Measurements from ENCODE around the gene CUX1. TPM values are rescaled to one million over a fixed set of nuclear protein-coding genes. Genes with fewer than 3 reads are reported as not detected.

Gene CUX1
- total RNA-seq, 1 experiment from 2014 or later: 64.3 TPM

DNA sequence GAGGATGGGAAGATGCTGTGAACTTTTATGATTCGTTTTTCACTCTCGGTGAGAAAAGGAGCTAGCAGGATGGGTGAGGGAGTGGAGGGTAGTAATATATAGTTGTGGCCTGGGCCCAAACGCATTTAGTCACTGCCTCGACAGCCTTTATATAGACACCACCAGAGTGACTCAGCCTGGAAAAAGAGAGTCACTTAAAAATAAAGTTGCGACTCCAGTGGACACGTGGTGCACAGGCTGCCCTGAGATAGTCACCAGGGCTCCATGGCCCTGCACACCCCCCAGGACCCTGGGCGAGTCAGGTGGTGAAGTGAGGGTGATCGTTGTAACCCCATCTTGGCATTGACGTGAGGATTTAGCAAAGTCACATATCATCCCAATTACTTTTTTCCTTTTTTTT is 106.7 kb downstream of the CUX1 start (continued):
- TF ChIP-seq, protein P1, sequence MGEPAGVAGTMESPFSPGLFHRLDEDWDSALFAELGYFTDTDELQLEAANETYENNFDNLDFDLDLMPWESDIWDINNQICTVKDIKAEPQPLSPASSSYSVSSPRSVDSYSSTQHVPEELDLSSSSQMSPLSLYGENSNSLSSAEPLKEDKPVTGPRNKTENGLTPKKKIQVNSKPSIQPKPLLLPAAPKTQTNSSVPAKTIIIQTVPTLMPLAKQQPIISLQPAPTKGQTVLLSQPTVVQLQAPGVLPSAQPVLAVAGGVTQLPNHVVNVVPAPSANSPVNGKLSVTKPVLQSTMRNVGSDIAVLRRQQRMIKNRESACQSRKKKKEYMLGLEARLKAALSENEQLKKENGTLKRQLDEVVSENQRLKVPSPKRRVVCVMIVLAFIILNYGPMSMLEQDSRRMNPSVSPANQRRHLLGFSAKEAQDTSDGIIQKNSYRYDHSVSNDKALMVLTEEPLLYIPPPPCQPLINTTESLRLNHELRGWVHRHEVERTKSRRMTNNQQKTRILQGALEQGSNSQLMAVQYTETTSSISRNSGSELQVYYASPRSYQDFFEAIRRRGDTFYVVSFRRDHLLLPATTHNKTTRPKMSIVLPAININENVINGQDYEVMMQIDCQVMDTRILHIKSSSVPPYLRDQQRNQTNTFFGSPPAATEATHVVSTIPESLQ (CRISPR knock-in tag; IDR thresholded peaks at IDR 0.05): no peak
- TF ChIP-seq, protein P2, sequence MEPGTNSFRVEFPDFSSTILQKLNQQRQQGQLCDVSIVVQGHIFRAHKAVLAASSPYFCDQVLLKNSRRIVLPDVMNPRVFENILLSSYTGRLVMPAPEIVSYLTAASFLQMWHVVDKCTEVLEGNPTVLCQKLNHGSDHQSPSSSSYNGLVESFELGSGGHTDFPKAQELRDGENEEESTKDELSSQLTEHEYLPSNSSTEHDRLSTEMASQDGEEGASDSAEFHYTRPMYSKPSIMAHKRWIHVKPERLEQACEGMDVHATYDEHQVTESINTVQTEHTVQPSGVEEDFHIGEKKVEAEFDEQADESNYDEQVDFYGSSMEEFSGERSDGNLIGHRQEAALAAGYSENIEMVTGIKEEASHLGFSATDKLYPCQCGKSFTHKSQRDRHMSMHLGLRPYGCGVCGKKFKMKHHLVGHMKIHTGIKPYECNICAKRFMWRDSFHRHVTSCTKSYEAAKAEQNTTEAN (CRISPR knock-in tag; IDR thresholded peaks at IDR 0.05): no peak
- TF ChIP-seq JUN (CRISPR knock-in tag; IDR thresholded peaks at IDR 0.05) (no peak), ETV6 (CRISPR knock-in tag; IDR thresholded peaks at IDR 0.05) (no peak), ZNF423 (CRISPR knock-in tag; IDR thresholded peaks at IDR 0.05) (no peak), ZNF396 (CRISPR knock-in tag; IDR thresholded peaks at IDR 0.05; ENCODE audit: borderline replicate concordance) (no peak)
- TF ChIP-seq, protein P3, sequence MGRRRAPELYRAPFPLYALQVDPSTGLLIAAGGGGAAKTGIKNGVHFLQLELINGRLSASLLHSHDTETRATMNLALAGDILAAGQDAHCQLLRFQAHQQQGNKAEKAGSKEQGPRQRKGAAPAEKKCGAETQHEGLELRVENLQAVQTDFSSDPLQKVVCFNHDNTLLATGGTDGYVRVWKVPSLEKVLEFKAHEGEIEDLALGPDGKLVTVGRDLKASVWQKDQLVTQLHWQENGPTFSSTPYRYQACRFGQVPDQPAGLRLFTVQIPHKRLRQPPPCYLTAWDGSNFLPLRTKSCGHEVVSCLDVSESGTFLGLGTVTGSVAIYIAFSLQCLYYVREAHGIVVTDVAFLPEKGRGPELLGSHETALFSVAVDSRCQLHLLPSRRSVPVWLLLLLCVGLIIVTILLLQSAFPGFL (CRISPR knock-in tag; IDR thresholded peaks at IDR 0.05; ENCODE audit: borderline replicate concordance): no peak
- TF ChIP-seq, protein P4, sequence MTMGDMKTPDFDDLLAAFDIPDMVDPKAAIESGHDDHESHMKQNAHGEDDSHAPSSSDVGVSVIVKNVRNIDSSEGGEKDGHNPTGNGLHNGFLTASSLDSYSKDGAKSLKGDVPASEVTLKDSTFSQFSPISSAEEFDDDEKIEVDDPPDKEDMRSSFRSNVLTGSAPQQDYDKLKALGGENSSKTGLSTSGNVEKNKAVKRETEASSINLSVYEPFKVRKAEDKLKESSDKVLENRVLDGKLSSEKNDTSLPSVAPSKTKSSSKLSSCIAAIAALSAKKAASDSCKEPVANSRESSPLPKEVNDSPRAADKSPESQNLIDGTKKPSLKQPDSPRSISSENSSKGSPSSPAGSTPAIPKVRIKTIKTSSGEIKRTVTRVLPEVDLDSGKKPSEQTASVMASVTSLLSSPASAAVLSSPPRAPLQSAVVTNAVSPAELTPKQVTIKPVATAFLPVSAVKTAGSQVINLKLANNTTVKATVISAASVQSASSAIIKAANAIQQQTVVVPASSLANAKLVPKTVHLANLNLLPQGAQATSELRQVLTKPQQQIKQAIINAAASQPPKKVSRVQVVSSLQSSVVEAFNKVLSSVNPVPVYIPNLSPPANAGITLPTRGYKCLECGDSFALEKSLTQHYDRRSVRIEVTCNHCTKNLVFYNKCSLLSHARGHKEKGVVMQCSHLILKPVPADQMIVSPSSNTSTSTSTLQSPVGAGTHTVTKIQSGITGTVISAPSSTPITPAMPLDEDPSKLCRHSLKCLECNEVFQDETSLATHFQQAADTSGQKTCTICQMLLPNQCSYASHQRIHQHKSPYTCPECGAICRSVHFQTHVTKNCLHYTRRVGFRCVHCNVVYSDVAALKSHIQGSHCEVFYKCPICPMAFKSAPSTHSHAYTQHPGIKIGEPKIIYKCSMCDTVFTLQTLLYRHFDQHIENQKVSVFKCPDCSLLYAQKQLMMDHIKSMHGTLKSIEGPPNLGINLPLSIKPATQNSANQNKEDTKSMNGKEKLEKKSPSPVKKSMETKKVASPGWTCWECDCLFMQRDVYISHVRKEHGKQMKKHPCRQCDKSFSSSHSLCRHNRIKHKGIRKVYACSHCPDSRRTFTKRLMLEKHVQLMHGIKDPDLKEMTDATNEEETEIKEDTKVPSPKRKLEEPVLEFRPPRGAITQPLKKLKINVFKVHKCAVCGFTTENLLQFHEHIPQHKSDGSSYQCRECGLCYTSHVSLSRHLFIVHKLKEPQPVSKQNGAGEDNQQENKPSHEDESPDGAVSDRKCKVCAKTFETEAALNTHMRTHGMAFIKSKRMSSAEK (CRISPR knock-in tag; IDR thresholded peaks at IDR 0.05; ENCODE audit: borderline replicate concordance): no peak

DNA sequence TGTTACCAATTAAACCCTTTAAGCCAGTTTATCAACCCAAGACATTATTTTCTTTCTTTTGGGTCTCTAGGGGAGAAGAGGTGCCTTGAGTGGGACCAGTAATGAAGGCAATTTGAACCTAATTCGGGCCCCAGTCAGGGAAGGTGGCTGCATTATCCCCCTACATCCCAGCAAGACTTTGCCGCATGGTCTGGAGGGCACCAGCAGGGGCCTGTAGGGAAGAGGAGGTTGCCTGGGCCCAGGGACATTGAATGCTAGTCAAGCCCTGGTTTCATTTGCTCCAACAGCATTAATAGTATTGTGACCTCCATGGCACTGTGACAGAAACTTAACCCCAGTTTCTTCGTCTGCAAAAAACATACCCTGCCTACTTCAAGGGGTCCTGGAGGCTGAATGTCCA is 108.8 kb downstream of the CUX1 start:
- DNase-seq (ENCODE audit: low spot score) (no peak), ATAC-seq (peak; percentile 48; the same call in 1 of the 2 replicates)
- ChIA-PET POLR2A (no interaction called here), CTCF (no interaction called here)
- no peak overlapping the region for H3K4me3 Mint-ChIP-seq
- H3K36me3 Mint-ChIP-seq: peaks cover 15% of the 10 kb centered on the region
- H3K4me1 Mint-ChIP-seq: peaks cover 62% of the 10 kb centered on the region
- peak overlapping the region; percentile 77 for H3K27ac Mint-ChIP-seq
- H3K9me3 Mint-ChIP-seq: peaks cover 7% of the 10 kb centered on the region
- H3K27me3 Mint-ChIP-seq (ENCODE audit: low read depth): no peaks in the 10 kb centered on the region
- no peak for TF ChIP-seq ZNF671 (CRISPR knock-in tag; IDR thresholded peaks at IDR 0.05)
- TF ChIP-seq, protein P5, sequence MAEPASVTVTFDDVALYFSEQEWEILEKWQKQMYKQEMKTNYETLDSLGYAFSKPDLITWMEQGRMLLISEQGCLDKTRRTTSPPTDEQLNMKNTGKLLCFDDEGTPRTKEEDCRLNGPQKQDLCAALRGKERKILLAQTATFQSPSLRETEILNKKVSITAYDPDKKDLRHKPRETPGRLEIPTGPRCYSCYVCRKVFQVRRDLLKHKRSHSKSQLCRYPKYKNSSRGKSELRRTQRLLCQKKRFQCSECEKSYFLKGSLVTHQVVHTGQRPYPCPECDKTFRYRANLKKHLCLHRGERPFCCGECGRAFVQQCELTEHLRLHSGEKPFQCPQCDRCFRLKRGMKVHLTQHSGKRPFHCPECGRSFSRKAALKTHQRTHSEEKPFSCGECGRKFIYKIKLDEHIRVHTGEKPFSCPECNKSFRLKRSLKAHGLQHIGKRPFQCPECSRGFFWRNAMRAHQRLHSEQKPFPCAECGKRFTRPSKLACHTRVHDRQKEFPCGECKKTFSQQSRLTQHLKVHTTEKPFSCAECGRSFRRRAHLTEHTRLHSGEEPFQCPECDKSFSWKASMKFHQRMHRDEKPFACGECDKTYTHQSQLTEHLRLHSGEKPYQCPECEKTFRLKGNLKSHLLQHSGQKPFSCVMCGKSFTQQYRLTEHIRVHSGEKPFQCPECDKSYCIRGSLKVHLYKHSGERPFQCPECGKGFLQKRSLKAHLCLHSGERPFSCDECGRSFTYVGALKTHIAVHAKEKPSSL (CRISPR knock-in tag; conservative IDR thresholded peaks at IDR 0.05): no peak
- TF ChIP-seq CBFB (CRISPR knock-in tag; IDR thresholded peaks at IDR 0.05; ENCODE audit: low read depth): no peak
- TF ChIP-seq, protein P6, sequence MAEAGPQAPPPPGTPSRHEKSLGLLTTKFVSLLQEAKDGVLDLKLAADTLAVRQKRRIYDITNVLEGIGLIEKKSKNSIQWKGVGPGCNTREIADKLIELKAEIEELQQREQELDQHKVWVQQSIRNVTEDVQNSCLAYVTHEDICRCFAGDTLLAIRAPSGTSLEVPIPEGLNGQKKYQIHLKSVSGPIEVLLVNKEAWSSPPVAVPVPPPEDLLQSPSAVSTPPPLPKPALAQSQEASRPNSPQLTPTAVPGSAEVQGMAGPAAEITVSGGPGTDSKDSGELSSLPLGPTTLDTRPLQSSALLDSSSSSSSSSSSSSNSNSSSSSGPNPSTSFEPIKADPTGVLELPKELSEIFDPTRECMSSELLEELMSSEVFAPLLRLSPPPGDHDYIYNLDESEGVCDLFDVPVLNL (CRISPR knock-in tag; IDR thresholded peaks at IDR 0.05; ENCODE audit: borderline replicate concordance, low read depth): no peak
- TF ChIP-seq, protein P7, sequence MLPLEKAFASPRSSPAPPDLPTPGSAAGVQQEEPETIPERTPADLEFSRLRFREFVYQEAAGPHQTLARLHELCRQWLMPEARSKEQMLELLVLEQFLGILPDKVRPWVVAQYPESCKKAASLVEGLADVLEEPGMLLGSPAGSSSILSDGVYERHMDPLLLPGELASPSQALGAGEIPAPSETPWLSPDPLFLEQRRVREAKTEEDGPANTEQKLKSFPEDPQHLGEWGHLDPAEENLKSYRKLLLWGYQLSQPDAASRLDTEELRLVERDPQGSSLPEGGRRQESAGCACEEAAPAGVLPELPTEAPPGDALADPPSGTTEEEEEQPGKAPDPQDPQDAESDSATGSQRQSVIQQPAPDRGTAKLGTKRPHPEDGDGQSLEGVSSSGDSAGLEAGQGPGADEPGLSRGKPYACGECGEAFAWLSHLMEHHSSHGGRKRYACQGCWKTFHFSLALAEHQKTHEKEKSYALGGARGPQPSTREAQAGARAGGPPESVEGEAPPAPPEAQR (CRISPR knock-in tag; IDR thresholded peaks at IDR 0.05): no peak
- TF ChIP-seq ELF4 (CRISPR knock-in tag; IDR thresholded peaks at IDR 0.05; ENCODE audit: low read depth): no peak
- TF ChIP-seq GTF2I (CRISPR knock-in tag; conservative IDR thresholded peaks at IDR 0.05): no peak
- TF ChIP-seq, protein P8, sequence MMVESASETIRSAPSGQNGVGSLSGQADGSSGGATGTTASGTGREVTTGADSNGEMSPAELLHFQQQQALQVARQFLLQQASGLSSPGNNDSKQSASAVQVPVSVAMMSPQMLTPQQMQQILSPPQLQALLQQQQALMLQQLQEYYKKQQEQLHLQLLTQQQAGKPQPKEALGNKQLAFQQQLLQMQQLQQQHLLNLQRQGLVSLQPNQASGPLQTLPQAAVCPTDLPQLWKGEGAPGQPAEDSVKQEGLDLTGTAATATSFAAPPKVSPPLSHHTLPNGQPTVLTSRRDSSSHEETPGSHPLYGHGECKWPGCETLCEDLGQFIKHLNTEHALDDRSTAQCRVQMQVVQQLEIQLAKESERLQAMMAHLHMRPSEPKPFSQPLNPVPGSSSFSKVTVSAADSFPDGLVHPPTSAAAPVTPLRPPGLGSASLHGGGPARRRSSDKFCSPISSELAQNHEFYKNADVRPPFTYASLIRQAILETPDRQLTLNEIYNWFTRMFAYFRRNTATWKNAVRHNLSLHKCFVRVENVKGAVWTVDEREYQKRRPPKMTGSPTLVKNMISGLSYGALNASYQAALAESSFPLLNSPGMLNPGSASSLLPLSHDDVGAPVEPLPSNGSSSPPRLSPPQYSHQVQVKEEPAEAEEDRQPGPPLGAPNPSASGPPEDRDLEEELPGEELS (CRISPR knock-in tag; IDR thresholded peaks at IDR 0.05): no peak
- TF ChIP-seq GABPB1 (CRISPR knock-in tag; IDR thresholded peaks at IDR 0.05): no peak
